Embryonic facial prominence (tissue), 1 donor: Measurements from ENCODE around the gene C6orf163.
"Not testable (repeated sequence)": the region's sequence is repeated elsewhere in the genome, so short reads cannot be mapped to it uniquely, and the experiment has no call there.

Experiments used
- DNase-seq: peaks from one replicate; pipeline ENCODE4 v3.0.0-alpha.2; 2016; ENCODE audit errors: extremely low spot score

C6orf163 gene

GRCh38 chr6:87344731-87345130 lies at the start of gene C6orf163:
C6orf163 (plus strand) TSS chr6:87344813; CDS start chr6:87345100, 287 bp downstream.
- DNase-seq, result no peak

GRCh38 chr6:87297119-87297518 lies 47.5 kb upstream of the C6orf163 start:
- no peak for DNase-seq

GRCh38 chr6:87301277-87301676 lies 43.3 kb upstream of the C6orf163 start:
- not testable (repeated sequence) for DNase-seq

GRCh38 chr6:87308970-87309369 lies 35.6 kb upstream of the C6orf163 start:
- DNase-seq, result no peak

- DNase-seq, result no peak
Observed at GRCh38 chr6:87312860-87313259, 31.8 kb upstream of the C6orf163 start.

GRCh38 chr6:87315071-87315470 lies 29.5 kb upstream of the C6orf163 start:
- no peak for DNase-seq

- DNase-seq, result no peak
Observed at GRCh38 chr6:87319271-87319987, 25.2 kb upstream of the C6orf163 start.

GRCh38 chr6:87322304-87323212 lies 22.1 kb upstream of the C6orf163 start, which contains the start of gene SMIM8:
SMIM8 (plus strand) TSS chr6:87322588; CDS start chr6:87337032, 14,444 bp downstream.
- peak; percentile 58 for DNase-seq

- DNase-seq, result not testable (repeated sequence)
Observed at GRCh38 chr6:87323880-87324279, 20.7 kb upstream of the C6orf163 start.

- no peak for DNase-seq
Observed at GRCh38 chr6:87330961-87331360, 13.7 kb upstream of the C6orf163 start.

- DNase-seq, result no peak
Observed at GRCh38 chr6:87333033-87333432, 11.6 kb upstream of the C6orf163 start.

- no peak for DNase-seq
Observed at GRCh38 chr6:87333591-87334181, 10.9 kb upstream of the C6orf163 start.

- no peak for DNase-seq
Observed at GRCh38 chr6:87334683-87335082, 9.9 kb upstream of the C6orf163 start.

- no peak for DNase-seq
Observed at GRCh38 chr6:87336367-87336766, 8.2 kb upstream of the C6orf163 start.

- DNase-seq, result no peak
Observed at GRCh38 chr6:87340230-87340629, 4.4 kb upstream of the C6orf163 start.

GRCh38 chr6:87341158-87341557 lies 3.5 kb upstream of the C6orf163 start:
- DNase-seq, result no peak

- no peak for DNase-seq
Observed at GRCh38 chr6:87341899-87342298, 2.7 kb upstream of the C6orf163 start.

- DNase-seq, result no peak
Observed at GRCh38 chr6:87342829-87343228, 1.8 kb upstream of the C6orf163 start.

- no peak for DNase-seq
Observed at GRCh38 chr6:87346700-87347099, 2.1 kb downstream of the C6orf163 start.

- DNase-seq, result no peak
Observed at GRCh38 chr6:87349896-87350295, 5.3 kb downstream of the C6orf163 start.

- DNase-seq, result no peak
Observed at GRCh38 chr6:87350516-87350915, 5.9 kb downstream of the C6orf163 start.

- no peak for DNase-seq
Observed at GRCh38 chr6:87351583-87351982, 7.0 kb downstream of the C6orf163 start.
